Activated T-helper 2 cell treated with anti-CD3 and anti-CD28 coated beads, Interferon-gamma antibody, Interleukin-2, Interleukin-4, amounts not matched to agents 10 μg/mL and 5 μg/mL and 100 μg/mL, durations not matched to agents 14 hours and 24 hours and 36 hours (primary cell): ENCODE data around the gene NR5A1. TPM values are rescaled to one million over a fixed set of nuclear protein-coding genes. Genes with fewer than 3 reads are reported as not detected.

Experiments used
- DNase-seq: peaks from one replicate; pipeline ENCODE4 v3.0.0; 2021; ENCODE audit warnings: low spot score
- H3K27ac Mint-ChIP-seq: one replicate; pipeline ENCODE4 v1.8.0; 2021; ENCODE audit warnings: mixed read lengths
- H3K27me3 Mint-ChIP-seq: one replicate; pipeline ENCODE4 v1.8.0; 2021; ENCODE audit warnings: low read depth, mixed read lengths
- H3K36me3 Mint-ChIP-seq: one replicate; pipeline ENCODE4 v1.8.0; 2021; ENCODE audit warnings: low read depth, mixed read lengths
- H3K4me1 Mint-ChIP-seq: one replicate; pipeline ENCODE4 v1.8.0; 2021; ENCODE audit warnings: low read depth, mixed read lengths
- H3K4me3 Mint-ChIP-seq: one replicate; pipeline ENCODE4 v1.8.0; 2021; ENCODE audit warnings: low read depth, mild to moderate bottlenecking, moderate library complexity, mixed read lengths
- H3K9me3 Mint-ChIP-seq: one replicate; pipeline ENCODE4 v1.8.0; 2021; ENCODE audit warnings: mixed read lengths
- intact Hi-C: fragments of 100-400 bp; cut with micrococcal nuclease; formaldehyde crosslinking; loops from one replicate; pipeline ENCODE4 v1.15.1; 2023
- total RNA-seq: library from RNA; stranded (reverse); gene quantifications from 2 replicates; pipeline ENCODE4 v1.2.3, GENCODE V29; 2022

Gene NR5A1
- total RNA-seq, 1 donor from 2014 or later, result not detected

DNA sequence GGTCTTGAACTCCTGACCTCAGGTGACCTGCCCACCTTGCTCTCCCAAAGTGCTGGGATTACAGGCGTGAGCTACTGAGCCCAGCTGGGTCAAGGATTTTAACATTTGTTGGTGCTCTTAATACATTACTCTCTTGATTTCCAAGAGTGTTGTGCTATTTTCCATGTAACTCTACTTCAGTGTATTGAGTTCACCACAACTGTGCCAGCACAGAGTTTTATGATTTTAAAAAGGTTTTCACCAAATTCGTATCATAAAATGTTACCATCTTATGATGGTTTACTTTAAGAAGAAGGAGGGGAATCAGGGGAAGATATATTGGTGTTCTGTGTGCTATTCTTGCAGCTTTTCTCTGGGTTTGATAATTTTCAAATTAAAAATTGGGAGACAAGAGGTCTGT, 63.6 kb downstream of the NR5A1 start:
- intact Hi-C loops, result no loop called here
- H3K27me3 Mint-ChIP-seq, result peaks cover 18% of the 10 kb centered on the region
- no peaks in the 10 kb centered on the region for H3K4me1 Mint-ChIP-seq
- DNase-seq, result no peak
- no peak overlapping the region for H3K27ac Mint-ChIP-seq
- no peaks in the 10 kb centered on the region for H3K9me3 Mint-ChIP-seq
- H3K4me3 Mint-ChIP-seq, result no peak overlapping the region
- H3K36me3 Mint-ChIP-seq, result no peaks in the 10 kb centered on the region

DNA sequence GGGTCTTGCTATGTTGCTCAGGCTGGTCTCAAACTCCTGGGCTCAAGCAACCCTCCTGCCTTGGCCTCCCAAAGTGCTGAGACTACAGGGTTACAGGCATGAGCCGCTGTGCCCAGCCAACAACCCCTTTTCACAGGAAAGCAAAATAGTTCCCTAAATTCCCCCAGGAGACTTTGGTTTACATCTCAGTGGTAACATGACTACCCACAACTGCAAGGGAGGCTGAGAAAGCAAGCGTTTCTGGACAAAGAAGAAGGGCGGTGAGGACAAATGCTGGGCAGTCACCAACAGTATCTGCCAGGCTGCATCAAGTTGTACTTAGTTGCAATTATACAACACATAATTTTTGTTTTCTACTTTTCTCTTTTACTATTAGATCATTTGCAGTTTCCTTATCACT, 64.4 kb downstream of the NR5A1 start:
- no peaks in the 10 kb centered on the region for H3K36me3 Mint-ChIP-seq
- no peaks in the 10 kb centered on the region for H3K4me1 Mint-ChIP-seq
- H3K9me3 Mint-ChIP-seq, result no peaks in the 10 kb centered on the region
- no peak for DNase-seq
- H3K27ac Mint-ChIP-seq, result no peak overlapping the region
- H3K4me3 Mint-ChIP-seq, result no peak overlapping the region
- intact Hi-C loops, result no loop called here
- H3K27me3 Mint-ChIP-seq, result peaks cover 18% of the 10 kb centered on the region

DNA sequence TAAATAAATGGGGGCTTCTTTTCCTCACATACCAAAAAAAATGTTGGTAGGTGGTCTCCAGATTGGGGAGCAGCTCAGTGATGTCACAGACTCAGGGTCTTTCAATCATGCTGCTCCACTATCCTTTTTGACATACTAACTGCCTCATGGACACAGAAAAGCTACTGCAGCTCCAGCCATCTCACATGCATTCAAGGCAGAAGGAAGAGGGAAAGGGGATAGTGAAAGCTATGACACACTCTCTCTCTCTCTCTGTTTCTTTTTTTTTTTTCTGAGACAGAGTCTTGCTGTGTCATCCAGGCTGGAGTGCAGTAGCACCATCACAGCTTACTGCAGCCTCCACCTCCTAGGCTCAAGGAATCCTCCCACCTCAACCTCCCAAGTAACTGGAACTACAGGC, 64.8 kb downstream of the NR5A1 start:
- no peaks in the 10 kb centered on the region for H3K36me3 Mint-ChIP-seq
- DNase-seq, result no peak
- H3K27ac Mint-ChIP-seq, result no peak overlapping the region
- H3K4me1 Mint-ChIP-seq, result no peaks in the 10 kb centered on the region
- H3K9me3 Mint-ChIP-seq, result no peaks in the 10 kb centered on the region
- peaks cover 18% of the 10 kb centered on the region for H3K27me3 Mint-ChIP-seq
- H3K4me3 Mint-ChIP-seq, result no peak overlapping the region
- intact Hi-C loops, result no loop called here

DNA sequence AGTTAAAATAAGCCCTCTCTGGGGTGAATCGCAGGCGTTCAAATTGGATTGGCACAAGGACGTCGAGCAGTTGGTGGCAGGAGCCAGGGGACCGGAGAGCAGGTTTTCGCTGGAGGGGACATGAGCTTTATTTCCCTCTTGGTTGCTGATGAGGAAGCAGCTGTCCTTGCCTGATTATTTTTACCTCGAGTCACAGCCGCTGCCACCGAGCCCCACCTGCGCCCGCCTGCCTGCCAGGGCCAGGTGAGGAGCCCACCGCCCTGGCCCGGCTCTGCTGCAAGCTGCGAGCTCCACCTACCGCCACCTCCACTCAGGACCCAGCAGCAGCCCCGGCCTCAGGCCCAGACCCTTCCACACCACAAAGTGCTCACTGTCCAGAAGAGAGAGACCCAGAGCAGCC, 65.9 kb downstream of the NR5A1 start:
- H3K9me3 Mint-ChIP-seq, result no peaks in the 10 kb centered on the region
- no peaks in the 10 kb centered on the region for H3K4me1 Mint-ChIP-seq
- intact Hi-C loops, result no loop called here
- H3K27me3 Mint-ChIP-seq, result peaks cover 18% of the 10 kb centered on the region
- no peak overlapping the region for H3K4me3 Mint-ChIP-seq
- no peak overlapping the region for H3K27ac Mint-ChIP-seq
- DNase-seq, result no peak
- H3K36me3 Mint-ChIP-seq, result no peaks in the 10 kb centered on the region

DNA sequence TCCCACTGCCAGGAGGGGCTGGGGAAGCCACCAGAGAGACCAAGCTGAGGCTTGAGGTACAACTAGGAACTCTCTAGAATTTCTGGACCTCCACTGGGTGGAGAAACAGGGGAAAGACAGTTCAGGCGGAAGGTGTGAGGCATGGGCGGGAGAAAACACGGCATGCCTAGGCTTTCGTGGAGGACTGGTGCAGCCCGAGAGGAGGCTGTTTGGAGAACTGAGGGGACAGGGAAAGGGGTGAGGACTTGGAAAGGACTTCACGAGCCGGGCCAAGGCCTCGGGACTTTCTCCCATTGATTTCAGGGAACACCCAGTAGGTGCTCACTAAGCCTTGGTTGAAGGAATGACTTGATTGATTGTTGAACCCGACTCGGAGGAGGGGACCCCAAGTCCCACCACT, 66.4 kb downstream of the NR5A1 start:
- intact Hi-C loops, result no loop called here
- Mint-ChIP-seq H3K27ac (no peak overlapping the region), H3K9me3 (no peaks in the 10 kb centered on the region), H3K4me1 (no peaks in the 10 kb centered on the region), H3K27me3 (peaks cover 18% of the 10 kb centered on the region), H3K36me3 (no peaks in the 10 kb centered on the region), H3K4me3 (no peak overlapping the region)
- no peak for DNase-seq

DNA sequence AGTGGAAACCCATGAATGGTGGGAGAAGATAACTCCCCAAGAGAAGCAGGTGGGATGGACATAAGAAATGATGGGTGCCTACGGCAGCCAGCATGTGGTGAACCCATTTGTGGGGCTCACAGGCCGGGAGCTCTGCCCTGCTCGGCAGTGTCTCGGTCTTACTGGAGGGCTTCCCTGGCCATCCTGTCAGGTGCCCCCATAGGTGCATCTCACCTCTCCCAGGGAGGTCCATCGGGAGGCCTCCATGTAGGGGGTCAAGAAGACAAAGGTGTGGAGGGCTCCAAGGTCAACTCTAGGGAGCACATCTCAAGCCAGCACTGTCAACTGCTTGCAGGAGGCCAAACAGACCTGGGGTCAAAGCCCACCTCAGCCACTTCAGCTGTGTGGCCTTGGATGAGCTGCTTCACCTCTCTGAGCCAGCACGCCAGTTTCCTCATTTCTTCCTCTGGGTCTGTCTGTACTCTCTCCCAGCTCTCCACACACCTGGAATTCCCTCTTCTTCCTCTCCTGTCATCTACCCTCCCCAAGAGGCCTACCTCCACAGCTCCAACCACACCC, 67.4 kb downstream of the NR5A1 start:
- H3K27ac Mint-ChIP-seq, result no peak overlapping the region
- intact Hi-C loops, result no loop called here
- peaks cover 18% of the 10 kb centered on the region for H3K27me3 Mint-ChIP-seq
- H3K4me3 Mint-ChIP-seq, result no peak overlapping the region
- no peaks in the 10 kb centered on the region for H3K9me3 Mint-ChIP-seq
- DNase-seq, result no peak
- no peaks in the 10 kb centered on the region for H3K4me1 Mint-ChIP-seq
- H3K36me3 Mint-ChIP-seq, result no peaks in the 10 kb centered on the region

DNA sequence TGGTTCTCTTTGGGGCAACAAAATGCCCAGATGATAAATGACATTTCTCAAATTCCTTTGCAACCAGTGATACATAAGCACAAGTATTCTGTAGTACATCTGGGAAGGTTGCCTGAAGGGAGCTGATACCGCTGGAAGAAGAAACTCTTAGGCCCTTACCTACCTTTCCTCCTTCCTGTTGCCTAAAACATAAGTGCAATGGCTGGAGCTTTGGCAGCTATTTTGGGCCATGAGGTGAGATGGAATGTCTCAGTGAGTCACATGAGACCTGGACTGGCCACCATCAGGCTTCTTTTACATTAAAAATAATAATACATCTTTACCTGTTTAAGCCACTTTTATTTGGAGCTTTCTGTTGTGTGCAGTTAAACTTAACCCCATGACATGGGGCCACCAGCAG, 68.1 kb downstream of the NR5A1 start:
- no peaks in the 10 kb centered on the region for H3K4me1 Mint-ChIP-seq
- intact Hi-C loops, result no loop called here
- no peaks in the 10 kb centered on the region for H3K36me3 Mint-ChIP-seq
- no peak for DNase-seq
- H3K27ac Mint-ChIP-seq, result no peak overlapping the region
- no peaks in the 10 kb centered on the region for H3K9me3 Mint-ChIP-seq
- peaks cover 16% of the 10 kb centered on the region for H3K27me3 Mint-ChIP-seq
- no peak overlapping the region for H3K4me3 Mint-ChIP-seq

DNA sequence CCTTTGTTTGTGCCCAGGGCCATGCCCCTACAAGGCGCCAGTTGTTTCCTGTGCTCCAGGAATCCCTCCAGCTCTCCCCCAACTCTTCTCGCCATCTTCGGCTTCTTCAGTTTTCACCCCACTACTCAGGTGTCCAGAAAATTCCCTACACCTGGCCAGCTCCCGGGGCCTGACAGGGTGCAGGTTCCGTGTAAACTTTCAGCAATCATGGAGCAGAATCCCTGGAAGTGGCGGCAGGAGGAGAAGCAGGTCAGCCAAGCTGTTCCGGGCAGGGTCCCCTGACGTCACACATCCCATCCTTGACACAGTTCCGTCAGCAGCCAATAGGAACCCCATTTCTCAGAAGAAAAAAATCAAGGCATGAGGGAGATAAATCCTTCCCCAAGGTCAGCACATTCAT, 69.1 kb downstream of the NR5A1 start:
- no peaks in the 10 kb centered on the region for H3K36me3 Mint-ChIP-seq
- no peaks in the 10 kb centered on the region for H3K4me1 Mint-ChIP-seq
- no peak overlapping the region for H3K27ac Mint-ChIP-seq
- H3K27me3 Mint-ChIP-seq, result peaks cover 15% of the 10 kb centered on the region
- no peaks in the 10 kb centered on the region for H3K9me3 Mint-ChIP-seq
- intact Hi-C loops, result no loop called here
- DNase-seq, result no peak
- no peak overlapping the region for H3K4me3 Mint-ChIP-seq

DNA sequence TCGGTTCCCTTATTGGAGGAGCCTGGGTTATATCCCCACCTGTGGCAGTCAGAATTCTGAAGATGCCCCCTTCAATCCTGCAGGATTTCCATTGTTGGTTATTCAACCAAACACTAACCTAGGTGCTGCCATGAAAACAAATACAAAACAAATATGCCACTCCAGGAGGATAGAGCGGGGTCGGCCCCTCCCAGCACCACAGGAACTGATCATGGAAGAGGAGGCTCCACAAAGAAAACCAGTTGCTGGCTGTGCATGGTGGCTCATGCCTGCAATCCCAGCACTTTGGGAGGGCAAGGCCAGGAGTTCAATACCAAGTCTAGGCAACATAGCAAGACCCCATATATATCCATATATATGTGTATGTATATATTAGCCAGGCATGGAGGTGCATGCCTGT, 70.1 kb downstream of the NR5A1 start:
- H3K4me1 Mint-ChIP-seq, result no peaks in the 10 kb centered on the region
- H3K27me3 Mint-ChIP-seq, result peaks cover 13% of the 10 kb centered on the region
- no peaks in the 10 kb centered on the region for H3K36me3 Mint-ChIP-seq
- DNase-seq, result no peak
- no peak overlapping the region for H3K27ac Mint-ChIP-seq
- no peaks in the 10 kb centered on the region for H3K9me3 Mint-ChIP-seq
- H3K4me3 Mint-ChIP-seq, result no peak overlapping the region
- intact Hi-C loops, result no loop called here

DNA sequence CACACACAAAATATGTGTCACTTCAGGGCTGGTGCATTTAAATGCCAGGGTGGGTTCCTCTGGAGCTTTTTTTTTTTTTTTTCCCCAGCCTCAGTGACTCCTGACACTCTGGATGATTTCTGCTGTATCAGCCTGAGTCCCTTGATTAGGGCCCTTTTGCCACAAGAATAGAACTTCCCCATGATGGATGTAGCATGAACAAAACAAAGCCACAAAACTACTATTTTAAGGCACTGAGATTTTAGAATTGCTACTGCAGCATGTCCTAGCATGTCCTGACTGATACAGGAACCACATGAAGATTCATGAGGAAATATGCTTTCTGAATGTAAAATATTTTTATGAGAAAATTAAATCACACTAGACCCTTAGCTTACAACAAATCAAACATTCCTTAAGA, 70.9 kb downstream of the NR5A1 start:
- no peaks in the 10 kb centered on the region for H3K9me3 Mint-ChIP-seq

More for the DNA sequence above, 70.9 kb downstream of the NR5A1 start:
- Mint-ChIP-seq H3K27me3 (peaks cover 7% of the 10 kb centered on the region), H3K4me3 (no peak overlapping the region), H3K27ac (no peak overlapping the region), H3K36me3 (no peaks in the 10 kb centered on the region), H3K4me1 (no peaks in the 10 kb centered on the region)
- DNase-seq, result no peak
- intact Hi-C loops, result no loop called here

Other genes with a start within 250 kb of the NR5A1 start
- 44.6 and 47.7 TPM in 2 replicates for gene NEK6, start 249.4 kb downstream of the NR5A1 start, total RNA-seq
- 205 and 211 TPM in 2 replicates for gene PSMB7, start 92.0 kb downstream of the NR5A1 start, total RNA-seq
- not detected in 2 replicates for gene ADGRD2, start 56.9 kb downstream of the NR5A1 start, total RNA-seq